ENCODE results near the gene SH3RF3. TPM values are rescaled to one million over a fixed set of nuclear protein-coding genes. Genes with fewer than 3 reads are reported as not detected.

SH3RF3 gene
- total and polyA plus RNA-seq, 2 donors (not counting 1 experiment from before 2014, with no cell fraction given), result 8.3 to 10.1 TPM

GRCh38 chr2:109193807-109194619 is 65.0 kb downstream of the SH3RF3 start:
- Histone ChIP-seq H4K20me1 (ENCODE audit: control insufficient read depth, extremely low read depth, insufficient read depth, low read length) (no peaks in the 10 kb centered on the region), H3K79me2 (ENCODE audit: control insufficient read depth, insufficient read depth, low read length) (peaks cover 45% of the 10 kb centered on the region)

DNA sequence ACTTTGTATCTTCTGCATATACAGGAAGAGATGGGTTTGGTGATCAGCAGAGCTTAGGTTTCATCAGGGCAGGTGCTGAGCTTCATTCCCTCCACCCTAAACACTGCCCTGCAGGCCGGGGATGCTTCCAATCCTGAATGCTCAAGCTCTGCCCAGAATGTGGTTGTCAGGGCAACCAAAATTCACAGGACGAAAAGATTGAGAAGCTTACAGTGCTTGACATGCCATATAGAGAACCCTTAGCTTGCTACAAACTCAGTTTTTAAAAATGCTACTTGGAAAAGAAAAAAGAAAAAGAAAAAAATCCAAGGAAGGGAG is 65.6 kb downstream of the SH3RF3 start:
- Histone ChIP-seq H3K36me3 (ENCODE audit: control insufficient read depth, insufficient read depth, low read length) (no peaks in the 10 kb centered on the region), H3K79me2 (ENCODE audit: control insufficient read depth, insufficient read depth, low read length) (peaks cover 44% of the 10 kb centered on the region), H3K4me2 (ENCODE audit: extremely low read depth, insufficient read depth, low read length) (no peak overlapping the region), H3K9ac (ENCODE audit: insufficient read depth, low read length) (no peak overlapping the region), H3K9me3 (ENCODE audit: control insufficient read depth, insufficient read depth, low read depth, low read length) (no peaks in the 10 kb centered on the region), H4K20me1 (ENCODE audit: control insufficient read depth, extremely low read depth, insufficient read depth, low read length) (no peaks in the 10 kb centered on the region), H3K27me3 (ENCODE audit: control insufficient read depth, insufficient read depth, low read length) (no peaks in the 10 kb centered on the region), H3K4me3 (replicated peaks in 1 of 4; ENCODE audit: control extremely low read depth in 1 of 4, insufficient read depth in 1 of 4, low read depth in 3 of 4, low read length in 4 of 4) (no peak overlapping the region), H2AFZ (ENCODE audit: low read length) (no peak overlapping the region), H3K4me1 (ENCODE audit: control insufficient read depth, extremely low read depth, insufficient read depth, low read length) (peaks cover 2% of the 10 kb centered on the region), H3K27ac (ENCODE audit: insufficient read depth, low read length) (no peak overlapping the region)
- TF ChIP-seq EZH2 (IDR thresholded peaks at IDR 0.05; ENCODE audit: low read length, missing control alignments) (no peak), CTCF (conservative IDR thresholded peaks at IDR 0.05 in 1 of 2, IDR thresholded peaks at IDR 0.05 in 1 of 2; ENCODE audit: low read depth in 1 of 2, low read length in 2 of 2) (no peak)
- DNase-seq (ENCODE audit: low read depth in 2 of 2), result no peak

More at GRCh38 chr2:109193807-109194619, 65.0 kb downstream of the SH3RF3 start:
- no peaks in the 10 kb centered on the region for H3K36me3 ChIP-seq (ENCODE audit: control insufficient read depth, insufficient read depth, low read length)
- H3K9me3 ChIP-seq (ENCODE audit: control insufficient read depth, insufficient read depth, low read depth, low read length), result no peaks in the 10 kb centered on the region
- H3K4me1 ChIP-seq (ENCODE audit: control insufficient read depth, extremely low read depth, insufficient read depth, low read length), result peaks cover 2% of the 10 kb centered on the region
- H3K4me3 ChIP-seq (replicated peaks in 1 of 4; ENCODE audit: control extremely low read depth in 1 of 4, insufficient read depth in 1 of 4, low read depth in 3 of 4, low read length in 4 of 4), result no peak overlapping the region
- no peak for DNase-seq (ENCODE audit: low read depth in 2 of 2)
- H3K27me3 ChIP-seq (ENCODE audit: control insufficient read depth, insufficient read depth, low read length), result no peaks in the 10 kb centered on the region
- H2AFZ ChIP-seq (ENCODE audit: low read length), result no peak overlapping the region
- no peak overlapping the region for H3K9ac ChIP-seq (ENCODE audit: insufficient read depth, low read length)
- TF ChIP-seq CTCF (conservative IDR thresholded peaks at IDR 0.05 in 1 of 2, IDR thresholded peaks at IDR 0.05 in 1 of 2; ENCODE audit: low read depth in 1 of 2, low read length in 2 of 2), result no peak
- TF ChIP-seq EZH2 (IDR thresholded peaks at IDR 0.05; ENCODE audit: low read length, missing control alignments), result no peak
- H3K4me2 ChIP-seq (ENCODE audit: extremely low read depth, insufficient read depth, low read length), result no peak overlapping the region
- H3K27ac ChIP-seq (ENCODE audit: insufficient read depth, low read length), result no peak overlapping the region

GRCh38 chr2:109195193-109196045 is 66.4 kb downstream of the SH3RF3 start:
- Histone ChIP-seq H3K9ac (ENCODE audit: insufficient read depth, low read length) (no peak overlapping the region), H3K27ac (ENCODE audit: insufficient read depth, low read length) (no peak overlapping the region), H3K4me3 (replicated peaks in 1 of 4; ENCODE audit: control extremely low read depth in 1 of 4, insufficient read depth in 1 of 4, low read depth in 3 of 4, low read length in 4 of 4) (no peak overlapping the region), H4K20me1 (ENCODE audit: control insufficient read depth, extremely low read depth, insufficient read depth, low read length) (no peaks in the 10 kb centered on the region), H3K79me2 (ENCODE audit: control insufficient read depth, insufficient read depth, low read length) (peaks cover 43% of the 10 kb centered on the region), H2AFZ (ENCODE audit: low read length) (no peak overlapping the region), H3K27me3 (ENCODE audit: control insufficient read depth, insufficient read depth, low read length) (no peaks in the 10 kb centered on the region), H3K4me2 (ENCODE audit: extremely low read depth, insufficient read depth, low read length) (no peak overlapping the region), H3K9me3 (ENCODE audit: control insufficient read depth, insufficient read depth, low read depth, low read length) (no peaks in the 10 kb centered on the region), H3K4me1 (ENCODE audit: control insufficient read depth, extremely low read depth, insufficient read depth, low read length) (peaks cover 2% of the 10 kb centered on the region), H3K36me3 (ENCODE audit: control insufficient read depth, insufficient read depth, low read length) (no peaks in the 10 kb centered on the region)
- no peak for DNase-seq (ENCODE audit: low read depth in 2 of 2)
- TF ChIP-seq CTCF (conservative IDR thresholded peaks at IDR 0.05 in 1 of 2, IDR thresholded peaks at IDR 0.05 in 1 of 2; ENCODE audit: low read depth in 1 of 2, low read length in 2 of 2) (no peak), EZH2 (IDR thresholded peaks at IDR 0.05; ENCODE audit: low read length, missing control alignments) (no peak)

Data from fibroblast of lung (primary cell).